PC-9 (cell line): ENCODE results near the gene NUDT22. TPM values are rescaled to one million over a fixed set of nuclear protein-coding genes. Genes with fewer than 3 reads are reported as not detected.

Experiments used
- BruUV-seq: library from RNA; stranded (reverse); fragments of 400-500 nt; replicated peaks from 2 replicates; lab custom pipeline; 2021; lab: Mats Ljungman, UMichigan
- CTCF ChIA-PET: fragments of 300-600 bp; sonication (Branson Sonifier 250); formaldehyde crosslinking; loops from one replicate; lab custom pipeline; 2022; ENCODE audit warnings: antibody characterized with exemption; lab: Charles Lee
- POLR2A ChIA-PET: fragments of 300-600 bp; sonication (Branson Sonifier 250); formaldehyde crosslinking; loops from one replicate; lab custom pipeline; 2022; ENCODE audit warnings: antibody characterized with exemption; ENCODE audit not compliant: unreplicated experiment; lab: Charles Lee
- DNase-seq, 2 experiments: peaks; one replicate each; pipeline versions ENCODE4 v3.0.0 to v3.0.0-alpha.2; 2015 to 2022; ENCODE audit warnings: mixed read lengths in 1 of 2
- H2AFZ ChIP-seq: fragments of 200-600 bp; sonication (generic); 2 replicates; pipeline ENCODE4 v1.8.1; 2017; ENCODE audit warnings: antibody characterized with exemption
- H3F3A ChIP-seq: fragments of 200-600 bp; sonication (generic); 2 replicates; pipeline ENCODE4 v1.8.1; 2017; ENCODE audit warnings: antibody characterized with exemption, mild to moderate bottlenecking, low read depth; ENCODE audit not compliant: insufficient read depth
- H3K27ac ChIP-seq: fragments of 200-600 bp; sonication (generic); 2 replicates; pipeline ENCODE4 v1.6.1; 2016; ENCODE audit warnings: mixed run types
- H3K27me3 ChIP-seq: fragments of 200-600 bp; sonication (generic); 2 replicates; pipeline ENCODE4 v1.6.1; 2016; ENCODE audit warnings: low read depth, mixed run types; ENCODE audit not compliant: insufficient read depth
- H3K36me3 ChIP-seq: fragments of 200-600 bp; sonication (generic); 2 replicates; pipeline ENCODE4 v1.6.1; 2016; ENCODE audit warnings: low read depth, mixed run types
- H3K4me1 ChIP-seq: fragments of 200-600 bp; sonication (generic); replicated peaks from 2 replicates; pipeline ENCODE4 v1.6.1; 2016; ENCODE audit warnings: mixed run types; ENCODE audit not compliant: insufficient read depth
- H3K4me2 ChIP-seq: fragments of 200-600 bp; sonication (generic); 2 replicates; pipeline ENCODE4 v1.6.1; 2017; ENCODE audit warnings: mixed run types
- H3K4me3 ChIP-seq: fragments of 200-600 bp; sonication (generic); 2 replicates; pipeline ENCODE4 v1.6.1; 2016; ENCODE audit warnings: mixed run types
- H3K79me2 ChIP-seq: fragments of 200-600 bp; sonication (generic); 2 replicates; pipeline ENCODE4 v1.6.1; 2017; ENCODE audit warnings: low read depth, mixed run types
- H3K9me2 ChIP-seq: fragments of 200-600 bp; sonication (generic); 2 replicates; pipeline ENCODE4 v1.8.1; 2017; ENCODE audit warnings: mild to moderate bottlenecking; ENCODE audit not compliant: insufficient read depth
- H3K9me3 ChIP-seq: fragments of 200-600 bp; sonication (generic); 2 replicates; pipeline ENCODE4 v1.8.1; 2016; ENCODE audit warnings: low read depth; ENCODE audit not compliant: insufficient read depth
- H4K20me1 ChIP-seq: fragments of 200-600 bp; sonication (generic); 2 replicates; pipeline ENCODE4 v1.8.1; 2017; ENCODE audit not compliant: insufficient read depth
- EZH2 ChIP-seq: fragments of 200-600 bp; sonication (generic); IDR thresholded peaks from 2 replicates; pipeline ENCODE4 v1.8.0; 2017; ENCODE audit warnings: antibody characterized with exemption, low read depth
- intact Hi-C: fragments of 100-400 bp; cut with micrococcal nuclease; formaldehyde crosslinking; loops from one replicate; pipeline ENCODE4 v1.10.0; 2022; ENCODE audit not compliant: unreplicated experiment
- total RNA-seq: library from RNA; stranded (reverse); gene quantifications from 2 replicates; pipeline ENCODE4 v1.2.3, GENCODE V29; 2021
- TF ChIP-seq, protein P1 (sequence below): fragments of 200-600 bp; sonication (generic); conservative IDR thresholded peaks from 2 replicates; pipeline ENCODE4 v1.6.1; 2017; ENCODE audit warnings: mixed run types, antibody characterized with exemption, mild to moderate bottlenecking, moderate library complexity

Gene NUDT22
- total RNA-seq, 1 experiment from 2014 or later, result 87.4 TPM

DNA sequence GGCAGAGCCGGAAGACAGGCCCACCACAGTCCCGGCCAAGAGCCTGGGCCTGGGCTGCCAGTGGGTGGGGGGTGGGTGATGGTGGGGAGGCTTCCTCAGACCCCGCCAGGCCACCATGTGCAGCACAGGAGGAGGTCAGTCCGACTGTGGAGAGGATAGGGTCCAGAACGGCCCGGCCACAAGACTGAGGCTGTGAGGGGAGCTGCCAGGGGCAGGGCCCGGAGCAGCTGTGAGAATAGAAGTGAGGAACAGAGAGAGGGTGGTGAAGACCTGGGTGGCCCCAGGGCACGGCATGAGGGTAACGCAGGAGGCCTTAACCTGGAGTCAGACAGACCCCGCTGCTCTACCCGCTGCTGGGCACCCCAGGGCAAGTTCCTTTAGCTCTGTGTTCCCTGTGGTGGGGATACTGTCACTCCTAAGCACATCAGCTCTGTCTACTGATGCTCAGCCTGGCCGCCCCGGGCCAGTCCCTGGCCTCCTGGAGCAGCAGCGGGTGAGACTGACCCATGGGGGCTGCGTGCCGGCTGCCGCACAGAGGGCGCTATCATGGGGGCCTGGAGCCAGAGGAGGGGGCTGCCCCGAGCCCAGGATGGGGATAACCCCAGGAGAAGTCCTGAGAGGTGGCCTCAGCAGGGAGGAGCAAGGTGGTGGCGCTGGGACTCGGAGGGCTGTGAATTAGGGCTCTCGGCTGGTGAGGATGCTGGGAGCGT lies 17.8 kb upstream of the NUDT22 start:
- no peak overlapping the region for H2AFZ ChIP-seq
- no peaks in the 10 kb centered on the region for H3K36me3 ChIP-seq
- no peak overlapping the region for H3K4me3 ChIP-seq
- no peak for DNase-seq
- H3K9me2 ChIP-seq, result no peaks in the 10 kb centered on the region
- ChIA-PET POLR2A (no interaction called here), CTCF (interaction anchor here (0.6 kb wide), 1 partner anchor 147 kb away, joined by 3 read pairs; no protein-coding TSS in a partner anchor)
- H3F3A ChIP-seq, result peaks cover 48% of the 10 kb centered on the region
- peaks cover 18% of the 10 kb centered on the region for H4K20me1 ChIP-seq
- no peak overlapping the region for H3K4me2 ChIP-seq
- H3K27me3 ChIP-seq, result no peaks in the 10 kb centered on the region
- intact Hi-C loops, result no loop called here
- BruUV-seq, result no TSS peak
- H3K9me3 ChIP-seq, result no peaks in the 10 kb centered on the region
- H3K79me2 ChIP-seq, result no peaks in the 10 kb centered on the region
- 0 out of 2 replicates have a peak, but pooled peaks cover 4% of the 10 kb centered on the region for H3K4me1 ChIP-seq
- no peak for TF ChIP-seq EZH2
- TF ChIP-seq, protein P1, sequence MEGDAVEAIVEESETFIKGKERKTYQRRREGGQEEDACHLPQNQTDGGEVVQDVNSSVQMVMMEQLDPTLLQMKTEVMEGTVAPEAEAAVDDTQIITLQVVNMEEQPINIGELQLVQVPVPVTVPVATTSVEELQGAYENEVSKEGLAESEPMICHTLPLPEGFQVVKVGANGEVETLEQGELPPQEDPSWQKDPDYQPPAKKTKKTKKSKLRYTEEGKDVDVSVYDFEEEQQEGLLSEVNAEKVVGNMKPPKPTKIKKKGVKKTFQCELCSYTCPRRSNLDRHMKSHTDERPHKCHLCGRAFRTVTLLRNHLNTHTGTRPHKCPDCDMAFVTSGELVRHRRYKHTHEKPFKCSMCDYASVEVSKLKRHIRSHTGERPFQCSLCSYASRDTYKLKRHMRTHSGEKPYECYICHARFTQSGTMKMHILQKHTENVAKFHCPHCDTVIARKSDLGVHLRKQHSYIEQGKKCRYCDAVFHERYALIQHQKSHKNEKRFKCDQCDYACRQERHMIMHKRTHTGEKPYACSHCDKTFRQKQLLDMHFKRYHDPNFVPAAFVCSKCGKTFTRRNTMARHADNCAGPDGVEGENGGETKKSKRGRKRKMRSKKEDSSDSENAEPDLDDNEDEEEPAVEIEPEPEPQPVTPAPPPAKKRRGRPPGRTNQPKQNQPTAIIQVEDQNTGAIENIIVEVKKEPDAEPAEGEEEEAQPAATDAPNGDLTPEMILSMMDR, result no peak
- no peak overlapping the region for H3K27ac ChIP-seq

DNA sequence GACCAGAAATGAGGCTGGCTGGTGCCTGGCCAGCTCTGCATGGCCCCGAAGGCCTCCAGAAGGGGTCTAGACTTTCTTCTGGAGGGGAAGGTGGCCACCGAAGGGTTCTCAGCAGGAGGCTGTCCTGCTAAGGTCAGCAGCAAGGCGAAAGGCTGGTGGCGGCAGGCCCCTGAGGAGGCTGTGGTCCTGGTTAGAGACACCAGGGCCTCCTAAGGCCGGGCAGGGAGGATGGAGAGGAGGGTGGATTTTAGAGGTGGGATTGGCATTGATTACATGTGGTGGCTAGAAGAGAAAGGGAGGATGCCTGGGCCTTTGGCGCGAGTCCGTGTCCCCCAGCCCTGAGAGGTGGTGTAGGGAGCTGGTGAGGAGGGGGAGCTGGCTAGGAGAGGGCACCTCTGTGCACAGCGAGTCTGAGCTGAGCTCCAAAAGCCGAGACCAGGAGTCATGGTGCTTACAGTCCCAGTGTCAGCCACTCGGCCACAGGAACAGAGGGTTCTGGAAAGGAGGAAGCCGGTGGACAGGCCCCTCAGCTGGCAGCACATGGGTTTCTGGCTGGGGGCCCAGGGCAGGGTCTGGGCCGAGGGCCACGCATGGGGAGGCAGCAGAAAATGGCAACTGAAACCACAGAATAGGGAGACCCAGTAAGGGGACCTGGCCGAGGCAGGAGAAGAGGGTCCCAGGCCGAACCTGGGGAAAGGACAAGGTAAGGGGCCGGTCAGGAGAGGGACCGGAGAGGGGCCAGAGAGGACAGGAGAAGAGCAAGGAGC lies 17.1 kb upstream of the NUDT22 start:
- Histone ChIP-seq H3F3A (peaks cover 46% of the 10 kb centered on the region), H3K4me1 (0 out of 2 replicates have a peak, but pooled peaks cover 4% of the 10 kb centered on the region), H3K27ac (no peak overlapping the region), H4K20me1 (peaks cover 11% of the 10 kb centered on the region), H3K9me2 (no peaks in the 10 kb centered on the region), H3K4me3 (no peak overlapping the region), H3K9me3 (no peaks in the 10 kb centered on the region), H3K4me2 (no peak overlapping the region), H3K79me2 (no peaks in the 10 kb centered on the region), H2AFZ (no peak overlapping the region), H3K27me3 (no peaks in the 10 kb centered on the region), H3K36me3 (no peaks in the 10 kb centered on the region)
- POLR2A ChIA-PET, result no interaction called here
- no TSS peak for BruUV-seq
- no peak for DNase-seq
- CTCF ChIA-PET, result no interaction called here
- no peak for TF ChIP-seq EZH2
- TF ChIP-seq, protein P1, result no peak
- intact Hi-C loops, result no loop called here

DNA sequence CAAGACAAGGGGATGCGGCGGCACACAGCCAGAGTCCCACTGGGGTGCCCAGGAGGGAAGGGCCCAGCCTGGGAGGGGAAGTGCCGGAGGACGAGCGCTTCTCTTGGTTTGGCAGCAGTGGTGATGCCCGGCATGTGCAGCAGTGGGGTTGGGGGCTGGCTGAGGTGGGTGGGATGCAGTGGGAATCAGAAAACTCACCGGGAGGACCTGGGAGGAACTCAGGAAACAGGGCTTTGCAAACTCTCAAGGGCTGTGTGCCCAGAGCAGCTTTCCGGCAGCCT lies 16.6 kb upstream of the NUDT22 start:
- H3K79me2 ChIP-seq, result no peaks in the 10 kb centered on the region
- H3K4me1 ChIP-seq, result no peaks in the 10 kb centered on the region
- no peak for TF ChIP-seq EZH2
- TF ChIP-seq, protein P1, result no peak
- no peak overlapping the region for H3K27ac ChIP-seq
- DNase-seq, result no peak
- H4K20me1 ChIP-seq, result peaks cover 6% of the 10 kb centered on the region; the same call in 1 of the 2 replicates
- H3K36me3 ChIP-seq, result no peaks in the 10 kb centered on the region
- POLR2A ChIA-PET, result no interaction called here
- no peaks in the 10 kb centered on the region for H3K9me2 ChIP-seq
- H2AFZ ChIP-seq, result no peak overlapping the region
- no peak overlapping the region for H3K4me3 ChIP-seq
- no peaks in the 10 kb centered on the region for H3K27me3 ChIP-seq
- no peaks in the 10 kb centered on the region for H3K9me3 ChIP-seq
- no peak overlapping the region for H3K4me2 ChIP-seq
- intact Hi-C loops, result no loop called here
- BruUV-seq, result no TSS peak
- peaks cover 42% of the 10 kb centered on the region for H3F3A ChIP-seq
- CTCF ChIA-PET, result no interaction called here
